PFSK-1 (cell line): ENCODE measurements around the gene ADD1.

Source experiments
- FOXP2 ChIP-seq: optimal IDR thresholded peaks from 2 replicates; pipeline ENCODE3; 2011; ENCODE audit warnings: borderline replicate concordance, control low read depth, inconsistent platforms; ENCODE audit not compliant: insufficient read depth; ENCODE audit errors: extremely low read length, extremely low read depth
- POLR2AphosphoS5 ChIP-seq: IDR thresholded peaks from 2 replicates; pipeline ENCODE4 v1.6.1; 2012; ENCODE audit warnings: low read depth, mild to moderate bottlenecking, control low read depth, low read length, moderate library complexity
- REST ChIP-seq, 2 experiments: IDR thresholded peaks; 2 replicates each; pipeline versions ENCODE4 v1.6.1 to v1.8.0; 2011 to 2012; ENCODE audit warnings: low read depth in 2 of 2, low read length in 2 of 2, control low read depth in 1 of 2, inconsistent platforms in 1 of 2, mild to moderate bottlenecking in 1 of 2, moderate library complexity in 1 of 2; ENCODE audit not compliant: insufficient read depth in 1 of 2
- SIN3A ChIP-seq: IDR thresholded peaks from 2 replicates; pipeline ENCODE4 v1.6.1; 2012; ENCODE audit warnings: mild to moderate bottlenecking, low read length, moderate library complexity, borderline replicate concordance; ENCODE audit not compliant: insufficient read depth
- TAF1 ChIP-seq: IDR thresholded peaks from 2 replicates; pipeline ENCODE4 v1.6.1; 2012; ENCODE audit warnings: low read length, control low read depth, borderline replicate concordance; ENCODE audit not compliant: insufficient read depth

Gene ADD1

GRCh38 chr4:2886622-2887021 lies 43.0 kb downstream of the ADD1 start:
- TF ChIP-seq REST (IDR thresholded peaks at IDR 0.05; ENCODE audit: insufficient read depth in 1 of 2, low read depth in 2 of 2, low read length in 2 of 2) (no peak), TAF1 (no peak), POLR2AphosphoS5 (no peak), FOXP2 (no peak)

- TF ChIP-seq REST (IDR thresholded peaks at IDR 0.05; ENCODE audit: insufficient read depth in 1 of 2, low read depth in 2 of 2, low read length in 2 of 2) (no peak), TAF1 (no peak), FOXP2 (no peak), POLR2AphosphoS5 (no peak), SIN3A (no peak)
Observed at GRCh38 chr4:2887343-2887742, 43.7 kb downstream of the ADD1 start.

- no peak for TF ChIP-seq POLR2AphosphoS5
- TF ChIP-seq SIN3A: no peak
- no peak for TF ChIP-seq REST (IDR thresholded peaks at IDR 0.05; ENCODE audit: insufficient read depth in 1 of 2, low read depth in 2 of 2, low read length in 2 of 2)
- no peak for TF ChIP-seq FOXP2
- TF ChIP-seq TAF1: no peak
Observed at GRCh38 chr4:2888886-2889285, 45.2 kb downstream of the ADD1 start.

- no peak for TF ChIP-seq FOXP2
- no peak for TF ChIP-seq TAF1
- no peak for TF ChIP-seq POLR2AphosphoS5
- no peak for TF ChIP-seq REST (IDR thresholded peaks at IDR 0.05; ENCODE audit: insufficient read depth in 1 of 2, low read depth in 2 of 2, low read length in 2 of 2)
- TF ChIP-seq SIN3A: no peak
Observed at GRCh38 chr4:2891294-2891693, 47.6 kb downstream of the ADD1 start.

- TF ChIP-seq REST (IDR thresholded peaks at IDR 0.05; ENCODE audit: insufficient read depth in 1 of 2, low read depth in 2 of 2, low read length in 2 of 2): no peak
- TF ChIP-seq POLR2AphosphoS5: no peak
- TF ChIP-seq TAF1: no peak
- no peak for TF ChIP-seq SIN3A
- no peak for TF ChIP-seq FOXP2
Observed at GRCh38 chr4:2893772-2894171, 50.1 kb downstream of the ADD1 start.
